Breast epithelium (tissue), 4 donors: ENCODE results near the gene ITGA6. TPM values are rescaled to one million over a fixed set of nuclear protein-coding genes. Genes with fewer than 3 reads are reported as not detected.
A peak's percentile ranks its signal among the peaks of the same experiment; 100 is the strongest.

ENCODE experiments used
- DNase-seq, 2 donors: peaks; one replicate each; pipeline ENCODE4 v3.0.0-alpha.2; 2019; ENCODE audit warnings: low spot score in 2 of 2
- H3K27ac ChIP-seq, 2 donors: fragments of 200-600 bp; sonication (generic) in 1 of 2; one replicate each; pipeline ENCODE4 v1.5.1; 2016 to 2019; ENCODE audit warnings: mild to moderate bottlenecking in 1 of 2
- H3K27me3 ChIP-seq, 2 donors: fragments of 200-600 bp; sonication (generic) in 1 of 2; one replicate each; pipeline versions ENCODE4 v1.5.1 to v1.6.0; 2017 to 2019; ENCODE audit warnings: control low read depth in 1 of 2, mild to moderate bottlenecking in 1 of 2
- H3K36me3 ChIP-seq: fragments of 200-600 bp; one replicate; pipeline ENCODE4 v1.5.1; 2019
- H3K4me1 ChIP-seq, 2 donors: fragments of 200-600 bp; sonication (generic); one replicate each; pipeline ENCODE4 v1.5.1; 2016 to 2019; ENCODE audit warnings: control low read depth in 1 of 2
- H3K4me3 ChIP-seq, 3 donors: fragments of 200-600 bp; sonication (generic); 1 replicate in 2 of 3; 2 replicates in 1 of 3; pipeline ENCODE4 v1.5.1; 2016 to 2019; ENCODE audit warnings: mild to moderate bottlenecking in 3 of 3, moderate library complexity in 2 of 3
- H3K9me3 ChIP-seq, 2 donors: fragments of 200-600 bp; sonication (generic) in 1 of 2; one replicate each; pipeline ENCODE4 v1.5.1; 2016 to 2019; ENCODE audit warnings: control low read depth in 1 of 2
- CTCF ChIP-seq, 3 donors: fragments of 450-650 bp; IDR thresholded peaks; one replicate each; pipeline ENCODE4 v1.5.1; 2016 to 2017; ENCODE audit warnings: antibody characterized with exemption in 3 of 3, mild to moderate bottlenecking in 3 of 3, moderate library complexity in 3 of 3
- POLR2A ChIP-seq: fragments of 450-650 bp; IDR thresholded peaks from one replicate; pipeline ENCODE4 v1.6.1; 2016; ENCODE audit warnings: antibody characterized with exemption, mild to moderate bottlenecking, moderate library complexity
- POLR2AphosphoS5 ChIP-seq, 3 donors: sonication (generic); formaldehyde crosslinking; IDR thresholded peaks; one replicate each; pipeline ENCODE4 v1.6.1; 2017; ENCODE audit warnings: antibody characterized with exemption in 3 of 3
- intact Hi-C: fragments of 100-400 bp; cut with DNase I; formaldehyde crosslinking; loops from one replicate; pipeline ENCODE4 v1.15.1; 2023; ENCODE audit warnings: low total_unique reads
- total RNA-seq, 3 donors: library from RNA; depleted of rRNA; stranded (reverse); fragments of >200 nt; gene quantifications; one replicate each; pipeline ENCODE4 v1.1.0, GENCODE V29; 2016

Gene ITGA6
- total RNA-seq, 3 donors from 2014 or later = 45.9 to 99.5 (median 93.1) TPM

GRCh38 chr2:172426635-172427255 lies 641 bp upstream of the ITGA6 start:
- Histone ChIP-seq H3K4me3 (peak overlapping the region; percentile 62 to 81 (median 77)), H3K36me3 (no peaks in the 10 kb centered on the region), H3K27ac (peak overlapping the region; percentile 85 to 89), H3K9me3 (no peaks in the 10 kb centered on the region), H3K27me3 (no peaks in the 10 kb centered on the region), H3K4me1 (no peaks in the 10 kb centered on the region)
- intact Hi-C loops = no loop called here
- no peak for DNase-seq
- TF ChIP-seq POLR2A (no peak), POLR2AphosphoS5 (IDR thresholded peaks at IDR 0.05) (no peak), CTCF (IDR thresholded peaks at IDR 0.05) (no peak)

GRCh38 chr2:172427990-172428831 lies 825 bp downstream of the ITGA6 start:
- TF ChIP-seq POLR2AphosphoS5 (IDR thresholded peaks at IDR 0.05) = no peak
- peak overlapping the region; percentile 85 to 89 for H3K27ac ChIP-seq
- H3K4me1 ChIP-seq = no peaks in the 10 kb centered on the region
- no peak for DNase-seq
- H3K27me3 ChIP-seq = no peaks in the 10 kb centered on the region
- H3K36me3 ChIP-seq = no peaks in the 10 kb centered on the region
- H3K9me3 ChIP-seq = no peaks in the 10 kb centered on the region
- intact Hi-C loops = no loop called here
- H3K4me3 ChIP-seq = peak overlapping the region; percentile 62 to 81 (median 77)

- Histone ChIP-seq H3K9me3 (no peaks in the 10 kb centered on the region), H3K36me3 (no peaks in the 10 kb centered on the region), H3K27me3 (no peaks in the 10 kb centered on the region), H3K27ac (peak overlapping the region; percentile 85 to 89), H3K4me3 (peak overlapping the region; percentile 62 to 81 (median 77)), H3K4me1 (no peaks in the 10 kb centered on the region)
- intact Hi-C loops = no loop called here
- TF ChIP-seq POLR2A (no peak), CTCF (IDR thresholded peaks at IDR 0.05) (no peak), POLR2AphosphoS5 (IDR thresholded peaks at IDR 0.05) (no peak)
- DNase-seq = no peak
These were observed 1.4 kb downstream of the ITGA6 start for GRCh38 chr2:172428832-172429210.

- intact Hi-C loops = no loop called here
- Histone ChIP-seq H3K36me3 (no peaks in the 10 kb centered on the region), H3K27me3 (no peaks in the 10 kb centered on the region), H3K4me1 (no peaks in the 10 kb centered on the region), H3K9me3 (no peaks in the 10 kb centered on the region), H3K4me3 (peak overlapping the region; percentile 62 to 81 (median 77)), H3K27ac (peak overlapping the region; percentile 85 to 89)
- TF ChIP-seq CTCF (IDR thresholded peaks at IDR 0.05) (no peak), POLR2AphosphoS5 (IDR thresholded peaks at IDR 0.05) (no peak)
- DNase-seq = peak in 1 of 2 donors; percentile 49
These were observed 2.0 kb downstream of the ITGA6 start for GRCh38 chr2:172429301-172429968.

GRCh38 chr2:172430027-172430426 lies 2.6 kb downstream of the ITGA6 start:
- DNase-seq = no peak
- no peaks in the 10 kb centered on the region for H3K36me3 ChIP-seq
- intact Hi-C loops = no loop called here
- no peaks in the 10 kb centered on the region for H3K9me3 ChIP-seq
- H3K27me3 ChIP-seq = no peaks in the 10 kb centered on the region
- peak overlapping the region; percentile 85 to 89 for H3K27ac ChIP-seq
- no peaks in the 10 kb centered on the region for H3K4me1 ChIP-seq
- H3K4me3 ChIP-seq = peak overlapping the region; percentile 62 to 81 (median 77)
- TF ChIP-seq POLR2AphosphoS5 (IDR thresholded peaks at IDR 0.05) (no peak), CTCF (IDR thresholded peaks at IDR 0.05) (no peak), POLR2A (no peak)
